Measurements from ENCODE around the gene TTLL1. TPM values are rescaled to one million over a fixed set of nuclear protein-coding genes. Genes with fewer than 3 reads are reported as not detected.

Gene TTLL1
- total and polyA plus RNA-seq, 2 donors (not counting 3 experiments of a cell fraction or from before 2014, with no cell fraction given), result 9.0 to 17.0 TPM

GRCh38 chr22:43009444-43009843, 79.7 kb downstream of the TTLL1 start:
- POLR2A ChIA-PET, result no interaction called here
- H4K20me1 ChIP-seq (replicated peaks; ENCODE audit: control insufficient read depth, extremely low read depth, insufficient read depth, low read length), result no peaks in the 10 kb centered on the region

More at GRCh38 chr22:43009444-43009843, 79.7 kb downstream of the TTLL1 start:
- Histone ChIP-seq H2AFZ (ENCODE audit: low read depth, low read length) (no peak overlapping the region), H3K4me1 (ENCODE audit: control insufficient read depth, extremely low read depth, insufficient read depth, low read length) (peaks cover 24% of the 10 kb centered on the region), H3K27me3 (ENCODE audit: control insufficient read depth in 2 of 2, insufficient read depth in 2 of 2, low read length in 2 of 2) (no peaks in the 10 kb centered on the region), H3K9me1 (replicated peaks; ENCODE audit: control insufficient read depth, extremely low read depth, insufficient read depth, low read length) (no peaks in the 10 kb centered on the region), H3K27ac (ENCODE audit: insufficient read depth, low read depth, low read length) (no peak overlapping the region), H3K4me2 (ENCODE audit: insufficient read depth, low read length) (no peak overlapping the region), H3K79me2 (ENCODE audit: control insufficient read depth, insufficient read depth, low read length) (peaks cover 85% of the 10 kb centered on the region), H3K4me3 (replicated peaks in 1 of 3; ENCODE audit: insufficient read depth in 1 of 3, low read depth in 1 of 3, low read length in 3 of 3) (no peak overlapping the region), H3K36me3 (ENCODE audit: control insufficient read depth in 2 of 2, extremely low read depth in 1 of 2, insufficient read depth in 2 of 2, low read length in 2 of 2) (no peaks in the 10 kb centered on the region), H3K9me3 (replicated peaks; ENCODE audit: control insufficient read depth, insufficient read depth, low read length) (no peaks in the 10 kb centered on the region), H3K9ac (replicated peaks; ENCODE audit: extremely low read depth, insufficient read depth, low read length) (no peak overlapping the region)
- dilution Hi-C loops (cut with MboI; ENCODE audit: extremely low pct_ligation_motif_present, low sequenced_read_pairs), result no loop called here
- DNase-seq (ENCODE audit: low read depth, low spot score) (no peak), FAIRE-seq (no peak)
- intact Hi-C loops (cut with micrococcal nuclease), result no loop called here
- CTCF ChIA-PET, result no interaction called here
- no TSS peak for BruUV-seq (replicated peaks)
- no peak for TF ChIP-seq EZH2 (IDR thresholded peaks at IDR 0.05; ENCODE audit: borderline replicate concordance, low read depth, low read length, severe bottlenecking)
- no peak for TF ChIP-seq POLR2A (IDR thresholded peaks at IDR 0.05; ENCODE audit: low read depth, low read length)
- no peak for TF ChIP-seq FOS (IDR thresholded peaks at IDR 0.05; ENCODE audit: borderline replicate concordance, insufficient read depth, low read length)
- TF ChIP-seq, protein P1, sequence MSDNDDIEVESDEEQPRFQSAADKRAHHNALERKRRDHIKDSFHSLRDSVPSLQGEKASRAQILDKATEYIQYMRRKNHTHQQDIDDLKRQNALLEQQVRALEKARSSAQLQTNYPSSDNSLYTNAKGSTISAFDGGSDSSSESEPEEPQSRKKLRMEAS (IDR thresholded peaks at IDR 0.05; ENCODE audit: insufficient read depth, insufficient read length), result no peak
- no peak for TF ChIP-seq JUN (IDR thresholded peaks at IDR 0.05; ENCODE audit: borderline replicate concordance, insufficient read depth, insufficient read length, low read depth)
- TF ChIP-seq POLR2AphosphoS5 (IDR thresholded peaks at IDR 0.05; ENCODE audit: insufficient read depth, low read depth, low read length), result no peak
- no peak for TF ChIP-seq MYC (IDR thresholded peaks at IDR 0.05; ENCODE audit: low read depth, low read length)
- no peak for TF ChIP-seq GATA2 (IDR thresholded peaks at IDR 0.05; ENCODE audit: insufficient read depth, insufficient read length, low read depth, low read length)
- TF ChIP-seq CTCF (IDR thresholded peaks at IDR 0.05; ENCODE audit: extremely low read depth in 1 of 2, insufficient read depth in 1 of 2, low read depth in 1 of 2, low read length in 2 of 2), result no peak
